ENCODE data around the gene PARVG.

PARVG gene

DNA sequence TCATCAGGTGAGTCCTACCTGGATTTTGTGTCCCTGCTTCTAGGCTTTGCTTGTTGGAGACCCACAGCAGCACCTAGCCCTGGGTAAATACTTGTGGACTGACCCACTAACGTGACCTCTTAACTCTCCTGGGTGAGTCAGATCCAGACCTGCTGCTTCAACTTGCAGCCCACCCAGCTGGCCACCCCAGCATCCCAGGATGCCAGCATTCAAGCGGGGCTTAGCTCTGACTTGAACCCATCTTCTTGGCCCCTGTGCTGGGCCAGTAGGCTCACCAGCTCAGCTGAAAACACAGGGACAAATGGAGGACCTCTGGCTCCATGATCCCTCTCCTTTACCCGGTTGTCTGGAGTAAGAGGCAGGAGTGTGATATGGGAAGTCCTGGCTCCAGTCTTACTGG lies 33.5 kb downstream of the PARVG start:
- TF ChIP-seq, protein P1, sequence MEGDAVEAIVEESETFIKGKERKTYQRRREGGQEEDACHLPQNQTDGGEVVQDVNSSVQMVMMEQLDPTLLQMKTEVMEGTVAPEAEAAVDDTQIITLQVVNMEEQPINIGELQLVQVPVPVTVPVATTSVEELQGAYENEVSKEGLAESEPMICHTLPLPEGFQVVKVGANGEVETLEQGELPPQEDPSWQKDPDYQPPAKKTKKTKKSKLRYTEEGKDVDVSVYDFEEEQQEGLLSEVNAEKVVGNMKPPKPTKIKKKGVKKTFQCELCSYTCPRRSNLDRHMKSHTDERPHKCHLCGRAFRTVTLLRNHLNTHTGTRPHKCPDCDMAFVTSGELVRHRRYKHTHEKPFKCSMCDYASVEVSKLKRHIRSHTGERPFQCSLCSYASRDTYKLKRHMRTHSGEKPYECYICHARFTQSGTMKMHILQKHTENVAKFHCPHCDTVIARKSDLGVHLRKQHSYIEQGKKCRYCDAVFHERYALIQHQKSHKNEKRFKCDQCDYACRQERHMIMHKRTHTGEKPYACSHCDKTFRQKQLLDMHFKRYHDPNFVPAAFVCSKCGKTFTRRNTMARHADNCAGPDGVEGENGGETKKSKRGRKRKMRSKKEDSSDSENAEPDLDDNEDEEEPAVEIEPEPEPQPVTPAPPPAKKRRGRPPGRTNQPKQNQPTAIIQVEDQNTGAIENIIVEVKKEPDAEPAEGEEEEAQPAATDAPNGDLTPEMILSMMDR (IDR thresholded peaks at IDR 0.05; ENCODE audit: insufficient read depth, low read length, poor library complexity, severe bottlenecking): no peak
- Histone ChIP-seq H3K4me3 (replicated peaks; ENCODE audit: low read depth, low read length) (no peak overlapping the region), H3K27me3 (replicated peaks; ENCODE audit: control insufficient read depth, insufficient read depth, low read length) (no peaks in the 10 kb centered on the region; the same call in 1 of the 2 replicates), H3K36me3 (ENCODE audit: control insufficient read depth, insufficient read depth, low read length) (no peaks in the 10 kb centered on the region)
- no peak for DNase-seq (ENCODE audit: extremely low read depth, insufficient read length)

DNA sequence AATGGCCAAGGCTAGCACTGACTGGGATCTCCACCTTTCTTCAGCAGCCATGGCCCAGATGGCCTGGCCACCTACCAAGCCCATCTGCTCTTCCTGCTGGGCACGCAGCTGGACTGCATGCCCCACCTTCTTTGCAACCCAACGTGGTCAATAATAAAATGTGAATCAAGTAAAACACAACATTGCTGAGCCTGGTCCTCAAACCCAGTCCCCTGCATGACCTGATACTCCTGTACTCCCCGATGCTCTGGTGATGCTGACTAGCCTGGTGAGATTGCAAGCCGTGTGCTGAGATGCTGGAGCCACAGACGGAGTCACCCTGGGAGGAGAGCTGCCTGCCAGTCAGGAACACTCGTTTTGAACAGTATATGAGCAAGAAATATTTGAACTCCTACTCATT lies 34.0 kb downstream of the PARVG start:
- Histone ChIP-seq H3K27me3 (replicated peaks; ENCODE audit: control insufficient read depth, insufficient read depth, low read length) (no peaks in the 10 kb centered on the region; the same call in 1 of the 2 replicates), H3K4me3 (replicated peaks; ENCODE audit: low read depth, low read length) (no peak overlapping the region)
- TF ChIP-seq, protein P1 (IDR thresholded peaks at IDR 0.05; ENCODE audit: insufficient read depth, low read length, poor library complexity, severe bottlenecking): no peak

DNA sequence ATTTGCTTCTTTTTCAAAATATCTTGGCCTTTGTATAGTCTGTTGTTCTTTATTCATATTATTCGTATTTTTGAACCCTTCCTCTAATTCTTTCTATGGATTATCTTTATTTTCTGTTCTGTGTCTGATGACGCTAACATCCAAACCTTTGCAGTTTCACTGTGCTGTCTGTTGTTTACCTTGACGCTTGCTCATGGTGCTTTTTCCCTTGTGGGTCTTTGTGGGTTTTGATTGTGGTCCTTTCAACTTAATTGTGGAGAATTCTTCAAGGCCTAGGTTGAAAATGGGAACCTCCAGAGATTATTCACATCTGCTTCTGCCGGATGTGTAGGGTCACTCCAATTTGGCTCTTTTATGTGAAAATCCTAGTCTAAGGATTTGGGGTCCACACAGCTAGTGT lies 34.6 kb downstream of the PARVG start:
- no peaks in the 10 kb centered on the region for H3K36me3 ChIP-seq (ENCODE audit: control insufficient read depth, insufficient read depth, low read length)
- H3K4me3 ChIP-seq (replicated peaks; ENCODE audit: low read depth, low read length): no peak overlapping the region
- TF ChIP-seq, protein P1 (IDR thresholded peaks at IDR 0.05; ENCODE audit: insufficient read depth, low read length, poor library complexity, severe bottlenecking): no peak
- no peak for DNase-seq (ENCODE audit: extremely low read depth, insufficient read length)
- no peaks in the 10 kb centered on the region; the same call in 1 of the 2 replicates for H3K27me3 ChIP-seq (replicated peaks; ENCODE audit: control insufficient read depth, insufficient read depth, low read length)

More for the DNA sequence above, 34.0 kb downstream of the PARVG start:
- no peaks in the 10 kb centered on the region for H3K36me3 ChIP-seq (ENCODE audit: control insufficient read depth, insufficient read depth, low read length)
- no peak for DNase-seq (ENCODE audit: extremely low read depth, insufficient read length)

DNA sequence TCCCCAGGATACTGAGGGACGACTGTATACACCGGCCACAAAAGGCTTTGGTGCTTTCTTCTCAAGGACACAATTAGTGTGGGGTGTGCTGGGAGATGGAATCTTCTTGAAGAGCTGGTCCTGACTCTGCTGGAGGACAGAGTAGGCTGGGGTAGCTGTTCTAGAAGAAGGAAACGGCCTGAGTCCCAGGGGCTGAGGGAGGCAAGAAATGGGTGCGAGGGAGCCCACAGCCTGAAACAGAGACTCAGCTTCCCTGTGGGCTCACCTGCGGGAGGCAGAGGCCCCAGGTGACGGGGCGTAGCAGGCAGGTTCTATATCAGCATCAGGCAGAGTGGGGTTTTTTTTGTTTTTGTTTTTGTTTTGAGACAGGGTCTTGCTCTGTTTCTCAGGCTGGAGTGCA lies 36.6 kb downstream of the PARVG start:
- DNase-seq (ENCODE audit: extremely low read depth, insufficient read length): no peak
- Histone ChIP-seq H3K27me3 (replicated peaks; ENCODE audit: control insufficient read depth, insufficient read depth, low read length) (no peaks in the 10 kb centered on the region; the same call in 1 of the 2 replicates), H3K4me3 (replicated peaks; ENCODE audit: low read depth, low read length) (no peak overlapping the region), H3K36me3 (ENCODE audit: control insufficient read depth, insufficient read depth, low read length) (no peaks in the 10 kb centered on the region)
- TF ChIP-seq, protein P1 (IDR thresholded peaks at IDR 0.05; ENCODE audit: insufficient read depth, low read length, poor library complexity, severe bottlenecking): no peak

DNA sequence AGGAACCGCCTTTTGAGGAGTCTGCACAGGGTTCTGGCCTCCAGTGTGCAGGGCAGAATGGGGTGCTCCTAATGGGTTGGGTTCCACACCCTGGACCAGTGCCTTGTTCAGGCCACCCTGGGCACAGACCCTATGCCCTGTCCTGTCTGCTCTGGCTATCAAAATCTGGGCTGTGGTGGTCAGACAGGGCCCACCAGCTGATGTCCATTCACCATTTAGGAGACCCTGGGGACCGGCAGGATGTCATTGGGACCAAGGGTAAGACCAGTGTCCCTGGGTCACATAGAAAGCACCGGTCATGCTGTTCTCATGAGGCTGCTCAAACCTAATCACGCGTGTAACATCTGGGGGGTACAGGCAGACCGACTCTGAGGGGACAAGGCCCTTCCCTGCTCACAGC lies 37.3 kb downstream of the PARVG start:
- H3K27me3 ChIP-seq (replicated peaks; ENCODE audit: control insufficient read depth, insufficient read depth, low read length): no peaks in the 10 kb centered on the region; the same call in 1 of the 2 replicates
- no peak overlapping the region for H3K4me3 ChIP-seq (replicated peaks; ENCODE audit: low read depth, low read length)
- no peaks in the 10 kb centered on the region for H3K36me3 ChIP-seq (ENCODE audit: control insufficient read depth, insufficient read depth, low read length)
- TF ChIP-seq, protein P1 (IDR thresholded peaks at IDR 0.05; ENCODE audit: insufficient read depth, low read length, poor library complexity, severe bottlenecking): no peak
- DNase-seq (ENCODE audit: extremely low read depth, insufficient read length): no peak

Measured in GM06990 (cell line).